ENCODE measurements around the gene GPN2.

GRCh38 chr1:26856181-26856580, 33.9 kb downstream of the GPN2 start:
- TF ChIP-seq CTCF (conservative IDR thresholded peaks at IDR 0.05; ENCODE audit: low read length) (no peak), EZH2phosphoT487 (IDR thresholded peaks at IDR 0.05; ENCODE audit: borderline replicate concordance, low read depth, low read length) (no peak)
